SKM-1 (cell line): ENCODE measurements around the gene GINM1.

Experiments used
- DNase-seq: peaks from one replicate; lab custom pipeline; 2025; ENCODE audit not compliant: unreplicated experiment; lab: John Stamatoyannopoulos, UW

GINM1 gene

GRCh38 chr6:149565527-149566409 is at the start of gene GINM1:
Gene GINM1 (plus strand): TSS chr6:149566375. CDS start chr6:149566415, 40 bp downstream.
- peak; percentile 72 for DNase-seq

DNA sequence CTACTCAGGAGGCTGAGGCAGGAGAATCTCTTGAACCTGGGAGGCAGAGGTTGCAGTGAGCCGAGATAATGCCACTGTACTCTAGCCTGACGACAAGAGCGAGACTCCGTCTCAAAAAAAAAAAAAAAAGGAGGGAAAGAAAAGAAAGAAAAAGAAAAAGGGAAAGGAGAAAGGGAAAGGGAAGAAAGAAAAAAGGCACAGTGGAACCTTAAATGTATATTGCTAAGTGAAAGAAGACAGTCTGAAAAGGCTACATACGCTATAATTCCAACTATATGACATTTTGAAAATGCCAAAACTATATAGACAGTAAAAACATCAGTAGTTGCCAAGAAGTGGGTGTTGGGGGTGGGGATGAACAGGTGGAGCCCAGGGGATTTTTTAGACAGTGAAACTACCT is 36.5 kb upstream of the GINM1 start:
- DNase-seq, result no peak

DNA sequence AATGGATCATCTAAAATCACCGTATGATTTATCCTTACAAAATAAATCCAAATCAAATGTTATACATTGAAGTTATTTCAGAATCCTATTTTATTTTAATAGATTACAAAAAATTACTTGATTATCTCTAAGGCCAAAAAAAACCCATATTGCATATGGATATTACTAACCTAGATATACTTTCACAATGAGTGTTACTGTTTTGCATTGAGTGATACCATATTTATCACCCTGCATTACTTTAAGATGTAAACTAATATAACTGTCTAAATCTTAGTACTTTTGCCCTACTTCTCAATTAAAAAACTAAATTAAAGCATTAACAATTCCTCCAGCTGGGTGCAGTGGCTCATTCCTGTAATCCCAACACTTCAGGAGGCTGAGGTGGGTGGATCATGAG is 31.4 kb upstream of the GINM1 start:
- no peak for DNase-seq

DNA sequence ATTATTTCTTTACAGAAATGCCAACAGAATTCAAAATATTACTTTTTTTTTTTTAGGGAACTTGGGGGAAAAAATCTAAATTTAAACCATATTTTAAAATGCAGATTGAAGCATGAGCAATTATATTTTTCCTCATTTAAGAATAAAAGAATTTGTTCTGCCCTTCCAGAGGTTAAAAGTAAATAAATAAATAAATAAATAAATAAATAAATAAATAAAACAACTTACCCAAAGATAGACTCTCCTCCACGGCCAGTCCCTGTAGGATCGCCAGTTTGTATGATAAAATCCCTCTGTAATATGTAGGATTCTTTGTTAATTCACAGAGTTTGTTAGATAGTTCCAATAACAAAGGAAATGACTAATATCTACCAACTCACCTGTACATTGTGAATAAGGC is 25.0 kb upstream of the GINM1 start:
- no peak for DNase-seq

- no peak for DNase-seq
Observed at GRCh38 chr6:149544646-149545257, 21.4 kb upstream of the GINM1 start.

DNA sequence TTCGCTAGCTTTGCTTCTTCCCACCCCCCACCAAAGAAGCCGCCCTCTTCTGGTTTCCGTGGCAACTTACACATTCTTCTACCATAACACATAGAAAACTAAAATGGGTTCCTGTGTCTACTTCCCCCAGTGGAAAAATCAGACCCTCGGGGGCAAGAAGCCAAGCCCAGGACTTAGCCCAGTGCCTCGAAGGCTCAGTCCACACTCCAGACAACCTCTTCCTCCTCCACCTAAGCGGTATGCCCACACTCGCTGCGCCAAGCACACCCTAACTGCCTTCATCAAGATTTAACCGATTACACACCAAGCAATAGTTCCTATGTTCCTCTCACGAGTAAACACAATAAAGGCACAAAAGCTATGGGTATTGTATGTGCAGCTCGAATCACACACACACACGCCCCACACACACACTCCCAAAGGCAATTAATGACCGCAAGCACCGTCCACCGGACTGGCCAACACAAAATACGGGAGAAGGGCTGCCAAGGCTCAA is 20.9 kb upstream of the GINM1 start:
- peak; percentile 49 for DNase-seq

DNA sequence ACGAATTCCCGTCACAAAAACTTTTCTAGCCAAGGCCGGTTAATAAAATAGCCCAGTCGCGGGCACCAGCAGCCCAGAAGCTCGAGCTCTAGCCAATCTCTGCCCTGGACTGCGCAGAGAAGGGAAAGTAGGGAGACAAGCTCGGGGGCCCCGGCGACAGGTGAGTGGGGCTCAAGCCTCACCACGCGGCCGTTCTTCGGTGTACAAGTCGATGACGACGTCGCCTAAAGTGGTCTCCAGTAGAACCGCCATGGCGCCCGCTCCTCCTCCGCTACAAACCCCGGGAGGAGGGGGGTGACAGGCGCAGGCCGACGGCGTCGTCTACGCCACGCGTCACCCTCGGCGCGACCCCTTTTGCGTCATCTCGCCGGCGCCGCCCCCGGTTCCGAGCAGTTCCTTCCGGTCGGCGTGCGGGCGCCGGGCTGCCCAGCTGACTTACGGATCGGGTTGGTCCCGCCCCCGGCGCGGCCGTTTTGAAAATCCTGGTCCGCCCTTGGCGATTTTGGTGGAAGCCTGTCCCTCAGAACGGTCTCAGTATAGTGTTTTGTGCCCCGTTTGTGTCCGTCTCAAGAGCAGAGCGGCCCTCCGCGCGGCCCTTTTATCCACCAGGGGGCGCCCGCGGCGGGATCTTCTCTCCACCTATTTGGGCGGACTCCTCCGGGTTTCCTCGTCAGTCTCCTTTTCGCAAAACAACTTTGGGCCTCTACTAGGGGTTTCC is 20.3 kb upstream of the GINM1 start, which contains the start of gene PPIL4:
Gene PPIL4, minus strand, starts transcription at position 290 of the 718 bp plus-strand sequence. Its CDS starts 38 bp downstream, at position 252.
- peak; percentile 69 for DNase-seq

DNA sequence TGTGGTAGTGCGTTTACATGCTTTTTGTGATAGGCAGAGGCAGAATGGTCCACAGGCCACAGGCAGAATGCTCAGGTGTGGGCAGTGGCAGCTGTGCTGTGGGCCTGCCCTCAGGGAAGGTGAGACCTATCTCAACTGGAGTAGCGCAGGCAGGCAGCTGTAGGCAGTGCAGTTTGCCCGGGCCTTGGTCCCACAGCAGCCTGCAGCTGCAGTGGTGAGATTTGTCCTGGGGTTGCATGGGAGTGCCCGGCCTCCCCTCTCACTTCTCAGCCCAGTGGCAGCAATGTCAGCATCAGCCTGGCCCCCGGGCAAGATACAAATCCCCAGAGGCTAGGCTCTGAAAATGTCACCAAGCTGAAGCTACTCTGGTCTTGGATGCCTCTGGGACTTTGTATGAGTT is 14.3 kb upstream of the GINM1 start:
- no peak for DNase-seq

DNA sequence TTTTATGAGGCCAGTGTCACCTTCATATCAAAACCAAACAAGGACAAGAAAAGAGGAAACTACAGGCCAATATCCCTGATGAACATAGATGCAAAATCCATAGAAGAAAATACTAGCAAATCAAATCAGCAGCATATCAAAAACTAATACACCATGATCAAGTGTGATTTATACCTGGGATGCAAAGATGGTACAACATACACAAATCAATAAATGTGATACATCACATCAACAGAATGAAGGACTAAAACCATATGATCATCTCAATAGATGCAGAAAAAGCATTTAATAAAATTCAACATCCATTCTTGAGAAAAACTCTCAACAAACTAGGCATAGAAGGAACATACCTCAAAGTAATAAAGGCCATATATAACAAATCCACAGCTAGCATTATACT is 8.1 kb upstream of the GINM1 start:
- no peak for DNase-seq

DNA sequence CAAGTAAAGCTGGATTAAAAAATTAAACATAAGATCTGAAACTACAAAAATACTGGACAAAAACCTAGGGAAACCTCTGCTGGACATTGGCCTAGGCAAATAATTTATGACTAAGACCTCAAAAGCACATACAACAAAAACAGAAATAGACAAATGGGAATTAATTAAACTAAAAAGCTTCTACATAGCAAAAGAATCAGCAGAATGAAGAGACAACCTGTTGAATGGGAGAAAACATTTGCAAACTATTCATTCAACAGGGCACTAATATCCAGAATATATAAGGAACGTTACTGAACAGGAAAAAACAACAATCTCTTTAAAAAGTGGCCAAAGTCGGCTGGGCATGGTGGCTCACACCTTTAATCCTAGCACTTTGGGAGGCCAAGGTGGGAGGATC is 6.8 kb upstream of the GINM1 start:
- no peak for DNase-seq

DNA sequence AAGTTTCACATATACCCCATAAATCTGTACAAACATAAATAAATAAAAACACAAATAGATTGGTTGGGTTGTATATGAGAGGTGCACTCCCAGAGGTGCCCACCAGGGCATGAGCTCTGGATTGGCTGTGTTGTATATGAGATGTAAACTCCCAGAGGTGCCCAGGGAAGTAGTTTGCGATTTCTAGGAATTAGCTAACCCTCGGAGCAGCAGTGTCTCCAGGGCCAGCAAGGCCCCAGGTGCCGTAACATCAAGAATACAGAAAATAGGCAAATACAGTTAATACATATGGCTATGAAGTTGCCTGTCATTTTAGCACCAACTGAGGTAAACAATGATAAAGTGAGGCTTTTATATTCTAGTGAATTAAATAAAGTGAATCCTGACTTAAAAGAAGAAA is 5.4 kb upstream of the GINM1 start:
- no peak for DNase-seq

GRCh38 chr6:149563203-149563927 is 2.8 kb upstream of the GINM1 start:
- DNase-seq, result no peak

- no peak for DNase-seq
Observed at GRCh38 chr6:149563928-149564325, 2.2 kb upstream of the GINM1 start.

GRCh38 chr6:149566410-149567193 is 427 bp downstream of the GINM1 start:
- no peak for DNase-seq

DNA sequence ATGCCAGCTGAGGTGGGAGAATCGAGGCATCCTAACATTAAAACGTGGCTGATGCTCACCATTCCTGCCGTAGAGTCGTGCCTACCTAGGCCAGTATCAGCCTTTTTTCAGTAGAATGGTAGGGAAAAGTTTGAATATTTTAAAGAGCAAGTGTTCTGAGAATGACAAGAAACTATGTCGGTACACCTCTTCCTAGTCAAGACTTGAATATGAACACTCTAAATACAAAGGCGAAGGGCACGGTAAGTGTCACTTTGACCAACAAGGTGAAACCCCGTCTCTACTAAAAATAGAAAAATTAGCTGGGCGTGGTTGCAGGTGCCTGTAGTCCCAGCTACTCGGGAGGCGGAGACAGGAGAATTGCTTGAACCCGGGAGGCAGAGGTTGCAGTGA is 1.0 kb downstream of the GINM1 start:
- no peak for DNase-seq

- no peak for DNase-seq
Observed at GRCh38 chr6:149567945-149568585, 1.9 kb downstream of the GINM1 start.

DNA sequence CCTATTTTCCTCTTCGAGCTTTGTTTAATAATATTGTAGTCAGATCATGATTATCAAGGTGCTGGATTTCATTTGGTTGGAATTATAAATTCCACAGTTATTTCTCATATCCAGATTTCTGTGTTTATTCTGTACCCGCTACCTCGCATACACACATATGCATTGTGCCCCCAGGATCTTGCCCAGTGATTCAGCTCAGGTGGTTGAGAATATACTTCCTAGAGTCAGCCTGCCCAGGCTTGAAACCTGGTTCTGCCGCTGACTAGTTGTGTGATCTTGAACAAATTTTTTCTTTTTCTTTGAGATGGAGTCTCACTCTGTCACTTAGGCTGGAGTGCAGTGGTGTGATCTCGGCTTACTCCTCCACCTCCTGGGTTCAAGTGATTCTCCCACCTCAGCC is 14.7 kb downstream of the GINM1 start:
- DNase-seq, result no peak

GRCh38 chr6:149581349-149581748 is 15.2 kb downstream of the GINM1 start:
- no peak for DNase-seq

GRCh38 chr6:149586149-149586548 is 20.0 kb downstream of the GINM1 start:
- no peak for DNase-seq

- no peak for DNase-seq
Observed at GRCh38 chr6:149592983-149593382, 26.8 kb downstream of the GINM1 start.
